Neuron (in vitro differentiated cells): ENCODE measurements around the gene MED27.

Source experiments
- H2AFZ ChIP-seq: one replicate; pipeline ENCODE4 v1.6.1; 2013; ENCODE audit warnings: low read depth, mild to moderate bottlenecking, inconsistent platforms, low read length, moderate library complexity
- H3K27me3 ChIP-seq: one replicate; pipeline ENCODE4 v1.6.1; 2013; ENCODE audit warnings: low read length; ENCODE audit not compliant: insufficient read depth
- H3K36me3 ChIP-seq: one replicate; pipeline ENCODE4 v1.6.1; 2013; ENCODE audit warnings: low read length; ENCODE audit not compliant: insufficient read depth
- H3K4me1 ChIP-seq: one replicate; pipeline ENCODE4 v1.6.1; 2013; ENCODE audit warnings: low read length; ENCODE audit not compliant: insufficient read depth
- H3K4me3 ChIP-seq: 2 replicates; pipeline ENCODE4 v1.5.1; 2013; ENCODE audit warnings: mild to moderate bottlenecking, low read length, moderate library complexity
- H3K9me3 ChIP-seq: one replicate; pipeline ENCODE4 v1.6.1; 2013; ENCODE audit warnings: low read length

Gene MED27

DNA sequence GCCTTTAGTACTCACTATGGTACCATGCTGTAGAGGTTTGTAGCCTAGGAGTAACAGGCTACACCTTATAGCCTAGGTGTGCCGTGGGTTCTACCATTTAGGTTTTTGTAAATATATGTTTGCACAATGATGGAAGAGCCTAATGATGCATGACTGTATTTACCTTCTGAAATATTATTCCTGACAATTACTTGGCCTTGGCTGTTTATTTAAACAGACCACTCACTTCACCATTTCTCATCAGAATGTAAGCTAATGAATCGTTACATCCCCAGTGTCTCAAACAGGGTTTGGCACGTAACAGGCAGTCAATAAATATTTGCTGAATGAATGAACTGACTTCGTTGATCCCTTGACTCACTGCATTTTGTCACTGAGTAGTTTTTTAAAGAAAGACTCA is 93.1 kb downstream of the MED27 start:
- no peaks in the 10 kb centered on the region for H3K27me3 ChIP-seq
- H3K4me1 ChIP-seq = peaks cover under 1% of the 10 kb centered on the region
- peaks cover 3% of the 10 kb centered on the region for H3K9me3 ChIP-seq
- no peak overlapping the region for H3K4me3 ChIP-seq
- no peak overlapping the region for H2AFZ ChIP-seq
- H3K36me3 ChIP-seq = no peaks in the 10 kb centered on the region

DNA sequence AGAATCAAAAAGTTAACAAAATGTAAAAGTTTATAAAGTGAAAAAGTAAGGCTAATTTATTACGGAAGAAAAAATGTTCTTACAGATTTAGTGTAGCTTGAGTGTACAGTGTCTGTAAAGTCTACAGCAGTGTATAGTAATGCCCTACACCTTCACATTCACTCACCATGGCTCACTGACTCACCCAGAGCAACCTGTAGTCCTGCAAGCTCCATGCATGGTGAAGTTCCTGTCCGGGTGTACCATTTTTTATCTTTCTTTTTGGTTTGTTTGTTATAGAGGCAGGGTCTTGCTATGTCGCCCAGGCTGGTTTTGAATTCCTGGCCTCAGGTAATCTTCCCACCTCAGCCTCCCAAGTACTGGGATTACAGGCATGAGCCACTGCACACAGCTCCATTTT is 93.6 kb downstream of the MED27 start:
- Histone ChIP-seq H2AFZ (no peak overlapping the region), H3K4me1 (peaks cover 5% of the 10 kb centered on the region), H3K4me3 (no peak overlapping the region), H3K9me3 (peaks cover 3% of the 10 kb centered on the region), H3K36me3 (no peaks in the 10 kb centered on the region), H3K27me3 (no peaks in the 10 kb centered on the region)

DNA sequence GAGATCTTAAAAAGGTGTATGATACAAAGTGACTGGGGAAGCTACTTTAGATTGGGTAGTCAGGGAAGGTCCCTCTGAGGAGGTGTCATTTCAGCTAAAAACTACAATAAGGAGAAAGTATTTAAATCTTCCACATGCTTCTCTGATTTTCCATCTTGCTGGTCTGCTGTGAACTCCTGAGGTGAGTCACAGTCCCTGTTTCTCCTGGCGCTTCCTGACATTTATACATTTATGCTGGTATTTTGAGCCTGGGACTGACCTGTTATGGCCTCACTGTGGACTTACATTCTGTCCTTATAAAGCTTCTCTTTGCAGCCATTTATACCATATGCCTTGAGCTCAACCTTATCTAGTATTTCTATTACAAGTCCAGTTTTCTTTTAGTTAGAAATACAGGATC is 95.1 kb downstream of the MED27 start:
- H3K4me1 ChIP-seq = peaks cover 15% of the 10 kb centered on the region
- H3K9me3 ChIP-seq = peaks cover 3% of the 10 kb centered on the region
- H2AFZ ChIP-seq = no peak overlapping the region
- H3K36me3 ChIP-seq = no peaks in the 10 kb centered on the region
- H3K4me3 ChIP-seq = no peak overlapping the region
- no peaks in the 10 kb centered on the region for H3K27me3 ChIP-seq

DNA sequence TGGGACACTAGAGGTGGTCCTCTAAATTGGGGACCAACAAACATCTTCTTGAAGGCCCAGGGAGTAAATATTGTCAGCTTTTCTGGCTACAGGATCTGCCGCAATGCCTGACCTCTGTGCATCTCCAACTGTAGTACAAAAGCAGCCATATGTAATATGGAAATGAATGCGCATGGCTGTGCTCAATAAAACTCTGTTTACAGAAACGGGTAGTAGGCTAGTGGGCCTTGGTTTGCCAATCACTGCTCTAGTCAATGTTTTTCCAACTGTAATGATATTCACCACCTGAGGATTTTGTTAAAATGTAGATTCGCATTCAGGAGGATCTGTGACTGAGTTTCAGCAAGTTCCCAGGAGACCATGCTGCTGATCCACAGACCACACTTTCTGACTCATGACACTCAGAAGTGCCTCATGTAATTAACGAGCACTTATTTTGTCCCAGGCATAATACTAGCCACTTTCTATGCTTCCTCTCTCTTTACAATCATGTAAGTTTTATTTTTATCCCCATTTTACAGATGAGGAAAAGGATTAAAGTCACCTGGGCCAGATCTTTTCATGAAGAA is 96.9 kb downstream of the MED27 start:
- Histone ChIP-seq H3K9me3 (peaks cover 3% of the 10 kb centered on the region), H3K4me3 (no peak overlapping the region), H3K36me3 (no peaks in the 10 kb centered on the region), H3K4me1 (peaks cover 15% of the 10 kb centered on the region), H3K27me3 (no peaks in the 10 kb centered on the region), H2AFZ (no peak overlapping the region)

DNA sequence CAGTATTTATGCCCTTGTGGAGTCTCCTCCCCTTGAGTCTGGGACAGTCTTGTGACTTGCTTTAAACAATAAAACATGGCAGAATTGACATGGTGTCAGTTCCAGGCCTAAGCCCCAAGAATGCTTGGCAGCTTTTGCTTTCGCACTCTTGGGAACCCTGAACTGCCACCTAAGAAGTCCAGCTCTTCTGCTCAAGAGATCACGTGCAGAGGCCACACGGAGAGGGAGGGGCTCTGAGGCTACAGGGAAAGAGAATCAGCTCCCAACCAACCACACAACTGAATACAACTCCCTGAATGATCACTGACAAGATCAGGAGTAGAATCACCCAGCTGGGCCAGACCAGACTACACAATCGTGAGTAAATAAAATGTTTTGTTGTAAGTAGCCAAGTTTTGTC is 97.6 kb downstream of the MED27 start:
- H3K4me3 ChIP-seq = no peak overlapping the region
- H2AFZ ChIP-seq = no peak overlapping the region
- peaks cover 3% of the 10 kb centered on the region for H3K9me3 ChIP-seq
- no peaks in the 10 kb centered on the region for H3K27me3 ChIP-seq
- H3K36me3 ChIP-seq = no peaks in the 10 kb centered on the region
- peaks cover 15% of the 10 kb centered on the region for H3K4me1 ChIP-seq

DNA sequence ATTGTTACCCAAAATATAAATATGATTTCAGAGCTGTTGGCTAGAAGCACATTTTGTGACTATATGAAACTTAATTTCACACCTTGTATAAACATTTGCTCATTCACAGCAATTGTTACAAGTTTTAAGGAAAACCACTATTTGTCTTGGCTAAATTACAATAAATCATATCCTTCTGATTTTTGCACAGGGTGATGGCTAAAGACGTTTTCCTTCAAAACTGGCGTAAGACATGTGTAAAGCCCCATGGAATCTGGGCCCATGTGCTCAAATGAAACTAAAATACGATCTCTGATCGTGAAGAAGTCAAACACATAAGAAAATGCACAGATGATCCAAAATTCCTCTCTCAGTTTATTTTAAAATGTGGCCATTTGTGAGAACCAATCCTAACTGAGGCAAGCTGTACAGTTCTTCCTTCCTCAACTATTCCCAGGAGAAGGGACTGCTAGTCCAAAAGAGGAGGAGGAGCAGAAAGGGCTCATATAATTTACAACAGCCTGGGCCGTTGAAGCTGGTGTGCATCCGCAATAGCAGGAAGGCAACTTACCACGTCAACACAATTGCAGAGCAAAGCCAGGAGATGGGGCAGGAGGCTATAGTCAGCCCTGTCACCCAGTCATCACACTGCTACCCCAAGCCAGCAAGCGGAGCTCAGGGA is 98.4 kb downstream of the MED27 start:
- peaks cover 3% of the 10 kb centered on the region for H3K9me3 ChIP-seq
- no peak overlapping the region for H3K4me3 ChIP-seq
- H2AFZ ChIP-seq = no peak overlapping the region
- peaks cover 15% of the 10 kb centered on the region for H3K4me1 ChIP-seq
- no peaks in the 10 kb centered on the region for H3K36me3 ChIP-seq
- no peaks in the 10 kb centered on the region for H3K27me3 ChIP-seq

DNA sequence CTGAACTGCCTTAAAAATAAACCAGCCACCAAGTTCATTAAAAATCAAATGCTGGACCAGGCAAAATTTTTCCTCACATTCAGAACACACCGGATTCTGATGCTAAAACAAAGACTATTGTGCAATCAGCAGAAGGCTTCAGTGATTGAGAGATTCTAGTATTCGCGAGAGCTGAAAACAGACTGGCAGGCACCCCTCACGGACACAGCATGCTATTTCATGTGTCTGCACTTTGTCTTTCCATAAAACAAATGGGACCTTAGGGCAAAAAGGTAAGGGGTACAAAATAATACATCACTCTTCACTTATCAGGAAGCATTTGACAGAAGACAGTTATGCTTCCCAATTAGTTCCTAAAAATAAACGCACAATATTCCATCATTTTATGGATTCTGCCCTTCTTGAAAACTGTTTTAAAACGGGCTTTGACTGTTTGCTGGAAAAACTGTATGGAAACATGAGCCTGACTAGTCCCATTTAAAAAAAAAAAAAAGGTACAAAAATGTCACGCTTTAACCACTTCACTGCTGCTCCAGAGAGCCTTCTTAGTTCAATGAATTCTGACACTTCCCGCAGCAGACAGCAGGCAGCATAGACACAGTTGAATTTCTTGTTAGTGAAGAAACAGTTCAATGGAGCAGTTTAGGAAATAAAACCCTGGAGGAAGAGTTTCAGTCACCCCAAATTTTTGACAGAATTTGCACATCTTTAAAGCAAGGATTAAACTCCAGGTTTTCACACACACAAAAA is 99.2 kb downstream of the MED27 start:
- no peak overlapping the region for H3K4me3 ChIP-seq
- H3K27me3 ChIP-seq = no peaks in the 10 kb centered on the region
- peaks cover 15% of the 10 kb centered on the region for H3K4me1 ChIP-seq
- no peaks in the 10 kb centered on the region for H3K36me3 ChIP-seq
- peaks cover 3% of the 10 kb centered on the region for H3K9me3 ChIP-seq
- H2AFZ ChIP-seq = no peak overlapping the region

DNA sequence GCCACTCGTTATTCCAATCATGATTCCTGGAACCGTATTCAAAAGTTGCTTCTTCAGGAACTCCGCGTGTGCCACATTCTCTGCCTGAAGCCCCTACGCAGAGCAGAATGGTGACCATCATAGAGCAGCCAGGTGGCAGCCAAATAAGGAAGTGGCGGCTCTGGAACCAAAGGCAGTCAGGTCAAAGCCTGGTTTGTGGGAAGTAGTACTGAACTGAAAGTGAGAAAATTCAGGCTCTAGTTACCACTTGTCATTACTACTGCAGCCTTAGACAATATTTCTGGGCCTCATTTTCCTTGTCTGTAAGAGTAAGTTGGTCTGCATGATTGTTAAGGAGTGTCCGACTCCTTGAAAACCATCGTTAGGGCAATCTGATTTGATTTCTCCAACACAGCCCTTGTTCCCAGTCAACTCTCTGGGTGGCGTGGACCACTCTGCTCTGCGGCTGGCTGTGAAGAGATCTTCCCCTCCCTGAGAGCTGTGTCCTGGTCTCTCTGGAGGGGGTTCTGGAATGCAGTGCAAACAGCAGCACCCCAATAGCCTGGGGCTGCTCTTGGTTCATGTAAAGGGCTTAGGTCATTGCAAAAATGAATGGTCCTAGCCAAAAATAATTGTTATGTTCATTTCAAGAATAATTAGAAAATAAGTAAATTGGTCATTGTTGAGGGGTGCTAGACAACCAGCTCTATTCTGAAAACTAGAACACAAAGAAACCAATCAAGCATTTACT is 102.4 kb downstream of the MED27 start:
- Histone ChIP-seq H3K9me3 (peaks cover 2% of the 10 kb centered on the region), H3K4me1 (peaks cover 15% of the 10 kb centered on the region), H3K36me3 (no peaks in the 10 kb centered on the region), H3K4me3 (no peak overlapping the region), H3K27me3 (no peaks in the 10 kb centered on the region), H2AFZ (no peak overlapping the region)

DNA sequence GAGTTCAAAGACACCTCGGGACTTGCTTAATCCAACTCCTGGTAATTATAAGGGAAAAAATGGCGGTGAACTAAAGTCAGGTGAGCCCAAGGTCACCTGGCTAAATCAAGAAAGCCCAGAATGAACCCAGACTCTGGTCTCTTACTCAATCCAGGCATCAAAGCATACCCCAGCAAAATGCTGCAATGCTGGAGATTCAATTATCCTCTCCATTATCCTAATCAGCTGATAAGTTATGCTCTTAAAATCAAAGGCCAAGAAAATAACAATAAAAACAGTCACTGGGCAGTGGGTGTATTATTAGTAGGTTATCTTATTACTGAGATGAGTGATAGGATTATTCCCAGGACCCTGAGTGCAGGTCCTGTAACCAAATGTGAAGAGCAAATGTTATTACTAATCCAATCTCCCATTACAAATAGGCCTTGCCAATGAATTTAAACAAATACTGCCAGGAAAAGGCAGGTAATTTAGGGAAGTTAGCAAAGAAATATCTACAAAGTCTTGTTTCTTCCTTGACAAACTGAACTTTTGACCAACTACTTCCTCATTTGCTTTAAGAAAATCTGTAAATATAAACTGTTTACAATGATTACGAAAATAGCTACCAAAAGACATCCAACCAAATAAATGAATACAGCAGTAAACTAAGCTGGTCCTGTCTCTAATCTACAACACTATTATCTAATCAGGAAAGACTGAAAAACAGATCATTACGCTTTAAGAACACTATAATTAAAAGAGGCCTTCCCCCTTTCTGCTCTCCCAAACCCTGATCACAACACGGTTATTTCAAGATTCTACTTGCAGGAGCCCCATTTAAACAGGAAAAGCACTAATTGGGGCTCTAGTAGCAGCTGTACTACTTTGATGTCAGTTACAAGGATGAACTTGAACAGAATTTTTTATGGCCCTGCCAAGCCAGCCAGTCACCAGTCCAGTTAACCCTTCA is 103.2 kb downstream of the MED27 start:
- Histone ChIP-seq H3K4me3 (no peak overlapping the region), H3K4me1 (peaks cover 14% of the 10 kb centered on the region), H3K9me3 (peaks cover 2% of the 10 kb centered on the region), H3K27me3 (no peaks in the 10 kb centered on the region), H2AFZ (no peak overlapping the region), H3K36me3 (no peaks in the 10 kb centered on the region)

DNA sequence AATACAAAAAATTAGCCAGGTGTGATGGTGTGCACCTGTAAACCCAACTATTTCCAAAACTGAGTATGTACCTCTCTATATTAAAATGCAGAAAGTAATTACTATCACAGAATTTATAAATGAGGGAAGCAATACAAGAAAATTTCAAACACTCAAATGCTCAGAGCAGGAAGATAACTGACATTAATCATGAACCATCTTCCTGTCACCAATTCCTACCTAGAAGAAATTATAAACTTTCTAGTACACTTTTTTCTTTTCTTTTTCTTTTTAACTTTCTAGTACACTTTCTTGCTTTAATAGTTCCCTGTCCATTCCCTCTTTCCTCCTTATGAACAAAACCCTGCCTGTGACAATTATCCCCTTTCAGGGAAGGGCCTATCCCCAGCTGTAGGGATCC is 106.8 kb downstream of the MED27 start:
- no peaks in the 10 kb centered on the region for H3K27me3 ChIP-seq

DNA sequence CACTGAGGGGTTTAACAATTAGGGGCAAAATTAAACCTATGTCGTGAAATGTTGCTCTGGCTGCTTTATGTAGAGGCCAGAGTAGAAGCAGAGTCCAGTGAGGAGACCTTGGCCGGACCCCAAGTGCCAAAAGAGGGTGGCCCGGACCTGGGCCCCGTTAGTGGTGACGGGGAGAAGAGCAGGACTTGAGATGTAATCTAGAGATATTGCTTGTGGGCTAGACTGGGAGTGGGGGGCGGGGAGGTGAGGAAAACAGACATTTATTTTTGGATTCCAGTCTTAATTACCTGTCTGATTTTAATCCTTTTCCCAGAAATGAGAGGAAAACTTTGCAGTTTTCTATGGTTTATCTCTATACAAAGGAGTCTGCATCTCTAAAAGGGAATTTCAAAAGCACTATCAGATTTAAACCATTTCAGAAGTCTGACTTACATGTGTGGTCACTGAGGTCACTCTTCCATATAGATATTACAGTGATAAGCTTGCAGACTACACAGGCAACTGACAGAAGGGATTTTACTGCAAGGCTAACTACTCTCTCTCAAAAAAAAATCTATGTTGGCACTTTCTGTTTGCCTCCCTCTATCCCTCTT is 108.1 kb downstream of the MED27 start:
- no peak overlapping the region for H2AFZ ChIP-seq
- no peaks in the 10 kb centered on the region for H3K4me1 ChIP-seq
- H3K4me3 ChIP-seq = no peak overlapping the region
- peaks cover 4% of the 10 kb centered on the region for H3K9me3 ChIP-seq
- H3K27me3 ChIP-seq = no peaks in the 10 kb centered on the region
- no peaks in the 10 kb centered on the region for H3K36me3 ChIP-seq

More for the DNA sequence above, 106.8 kb downstream of the MED27 start:
- Histone ChIP-seq H2AFZ (no peak overlapping the region), H3K4me1 (no peaks in the 10 kb centered on the region), H3K9me3 (peaks cover 4% of the 10 kb centered on the region), H3K36me3 (no peaks in the 10 kb centered on the region), H3K4me3 (no peak overlapping the region)

DNA sequence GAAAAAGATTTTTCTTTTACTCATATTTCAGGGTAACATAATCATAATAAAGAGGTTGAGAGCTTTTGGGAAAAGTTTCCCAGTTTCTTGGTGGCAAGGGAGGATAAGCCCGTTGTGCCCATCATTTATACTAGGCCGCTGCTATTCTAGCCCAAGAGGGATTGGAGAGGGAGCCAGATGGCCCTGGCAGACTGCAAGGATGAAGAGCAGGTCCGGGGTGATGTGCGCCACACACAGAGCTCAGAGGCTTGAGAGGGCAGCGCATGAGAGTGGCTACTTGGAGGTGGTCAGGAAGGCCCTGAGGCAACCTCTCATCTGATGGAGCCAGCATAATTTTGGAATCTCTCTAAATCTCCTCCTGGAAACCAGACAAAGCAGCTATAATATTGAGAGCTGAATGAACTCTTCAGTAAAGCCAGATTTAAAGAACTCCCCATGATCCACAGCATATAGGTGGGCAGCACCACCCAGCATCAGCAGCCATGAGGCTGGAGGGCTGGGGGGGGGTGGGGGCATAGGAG is 110.1 kb downstream of the MED27 start:
- Histone ChIP-seq H3K4me3 (no peak overlapping the region), H3K9me3 (peaks cover 4% of the 10 kb centered on the region), H2AFZ (no peak overlapping the region), H3K27me3 (no peaks in the 10 kb centered on the region), H3K4me1 (no peaks in the 10 kb centered on the region), H3K36me3 (no peaks in the 10 kb centered on the region)
